ENCODE results near the gene HOATZ.

DNA sequence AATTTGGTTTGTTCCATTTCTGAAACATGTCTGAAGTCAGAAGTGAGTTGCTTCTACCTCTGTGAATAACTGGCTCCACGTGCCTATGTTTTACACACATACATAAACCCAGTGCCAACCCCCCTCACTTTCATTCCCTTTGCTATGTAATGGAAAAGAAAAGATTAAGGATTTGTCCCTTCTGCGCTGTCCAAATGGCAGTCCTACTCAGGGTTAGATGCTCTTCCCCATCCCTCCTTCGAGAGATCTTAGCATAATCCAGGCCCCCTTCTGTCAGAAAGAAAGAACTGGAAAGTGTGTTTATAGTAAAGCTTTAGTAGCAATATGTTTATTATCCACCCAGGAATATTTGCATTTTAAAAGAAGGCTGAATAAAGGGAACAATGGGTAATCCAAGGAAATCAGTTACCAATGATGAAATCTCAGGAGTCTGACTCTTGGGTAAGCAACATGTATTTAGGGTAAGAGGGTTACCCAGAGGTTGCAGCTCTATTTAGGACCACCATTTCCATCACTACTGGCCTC lies 22.8 kb downstream of the HOATZ start:
- no peak for TF ChIP-seq POLR2A (IDR thresholded peaks at IDR 0.05)
- TF ChIP-seq, protein P1, sequence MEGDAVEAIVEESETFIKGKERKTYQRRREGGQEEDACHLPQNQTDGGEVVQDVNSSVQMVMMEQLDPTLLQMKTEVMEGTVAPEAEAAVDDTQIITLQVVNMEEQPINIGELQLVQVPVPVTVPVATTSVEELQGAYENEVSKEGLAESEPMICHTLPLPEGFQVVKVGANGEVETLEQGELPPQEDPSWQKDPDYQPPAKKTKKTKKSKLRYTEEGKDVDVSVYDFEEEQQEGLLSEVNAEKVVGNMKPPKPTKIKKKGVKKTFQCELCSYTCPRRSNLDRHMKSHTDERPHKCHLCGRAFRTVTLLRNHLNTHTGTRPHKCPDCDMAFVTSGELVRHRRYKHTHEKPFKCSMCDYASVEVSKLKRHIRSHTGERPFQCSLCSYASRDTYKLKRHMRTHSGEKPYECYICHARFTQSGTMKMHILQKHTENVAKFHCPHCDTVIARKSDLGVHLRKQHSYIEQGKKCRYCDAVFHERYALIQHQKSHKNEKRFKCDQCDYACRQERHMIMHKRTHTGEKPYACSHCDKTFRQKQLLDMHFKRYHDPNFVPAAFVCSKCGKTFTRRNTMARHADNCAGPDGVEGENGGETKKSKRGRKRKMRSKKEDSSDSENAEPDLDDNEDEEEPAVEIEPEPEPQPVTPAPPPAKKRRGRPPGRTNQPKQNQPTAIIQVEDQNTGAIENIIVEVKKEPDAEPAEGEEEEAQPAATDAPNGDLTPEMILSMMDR (IDR thresholded peaks at IDR 0.05) = no peak
